Endometrium (tissue), 2 donors: ENCODE measurements around the gene IGSF9B.

ENCODE experiments used
- FAIRE-seq: peaks from 2 replicates; lab custom pipeline; 2012; peaks lifted over from hg19 to GRCh38; lab: Jason Lieb, UNC
- donor health status: control.
- donor health status: control.

The IGSF9B gene

DNA sequence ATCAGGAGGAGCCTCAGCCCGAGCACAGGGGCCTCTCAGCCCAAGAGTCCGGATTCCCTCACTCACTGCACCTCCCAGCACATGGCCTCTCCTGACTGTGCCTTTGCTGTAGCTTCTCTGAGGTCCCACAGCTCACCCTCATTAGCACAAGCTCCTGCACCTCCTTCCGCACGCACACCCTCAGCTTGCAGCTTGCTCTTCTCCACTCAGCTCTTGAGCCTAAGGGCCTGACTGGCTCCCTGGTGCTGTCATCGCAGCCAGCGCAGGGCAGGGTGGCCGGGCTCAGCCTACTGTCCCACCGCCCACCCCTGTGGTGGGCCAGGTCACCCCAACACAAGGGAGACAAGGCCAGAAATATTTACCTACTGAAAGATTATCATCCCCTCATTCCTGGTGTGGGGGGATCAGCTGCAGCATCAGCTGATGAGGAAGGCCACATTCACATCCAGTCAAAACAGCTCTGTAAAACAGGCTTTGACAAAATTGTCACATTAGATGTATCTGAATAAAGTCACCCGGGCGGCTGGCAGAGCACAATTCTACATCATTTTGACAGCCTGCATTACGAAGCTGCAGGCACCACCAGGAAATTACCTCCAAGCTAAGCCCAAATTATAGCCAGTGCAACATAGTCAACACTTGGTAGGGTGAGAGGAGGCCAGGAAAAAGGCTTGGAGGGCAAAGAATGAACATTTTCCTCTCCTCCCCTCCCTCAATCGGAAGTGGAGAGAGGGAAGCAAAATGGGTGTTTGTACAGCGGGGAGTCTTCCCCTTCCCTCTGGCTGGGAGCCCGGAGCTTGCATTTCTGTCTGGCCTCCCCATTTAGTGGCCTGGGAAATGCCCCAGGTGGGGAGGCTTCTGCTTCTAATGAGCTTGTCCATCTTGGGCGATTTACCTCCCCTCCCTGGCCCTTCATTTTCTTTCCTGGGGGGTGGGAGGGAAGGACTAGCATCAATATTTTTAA, 29.5 kb upstream of the IGSF9B start:
- FAIRE-seq, result no peak

DNA sequence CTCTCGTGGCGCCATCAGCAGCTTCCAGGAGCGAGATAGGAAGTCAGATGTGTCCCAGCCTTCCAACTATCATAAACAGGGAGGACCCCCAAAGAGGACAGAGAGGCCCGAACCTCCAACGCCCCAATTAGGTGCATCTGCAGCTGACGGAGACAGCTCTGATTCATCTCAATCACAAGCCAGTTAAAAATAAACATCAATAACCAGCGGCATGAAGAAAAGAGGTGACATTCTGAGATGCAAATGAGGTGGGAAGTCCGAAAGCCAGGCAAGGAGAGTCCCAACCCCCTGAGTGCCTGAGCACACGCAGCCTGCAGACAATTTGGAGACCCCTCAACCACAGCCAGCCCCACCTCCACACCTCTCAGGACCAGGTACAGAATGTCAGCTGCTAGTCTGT, 28.1 kb upstream of the IGSF9B start:
- FAIRE-seq, result no peak

DNA sequence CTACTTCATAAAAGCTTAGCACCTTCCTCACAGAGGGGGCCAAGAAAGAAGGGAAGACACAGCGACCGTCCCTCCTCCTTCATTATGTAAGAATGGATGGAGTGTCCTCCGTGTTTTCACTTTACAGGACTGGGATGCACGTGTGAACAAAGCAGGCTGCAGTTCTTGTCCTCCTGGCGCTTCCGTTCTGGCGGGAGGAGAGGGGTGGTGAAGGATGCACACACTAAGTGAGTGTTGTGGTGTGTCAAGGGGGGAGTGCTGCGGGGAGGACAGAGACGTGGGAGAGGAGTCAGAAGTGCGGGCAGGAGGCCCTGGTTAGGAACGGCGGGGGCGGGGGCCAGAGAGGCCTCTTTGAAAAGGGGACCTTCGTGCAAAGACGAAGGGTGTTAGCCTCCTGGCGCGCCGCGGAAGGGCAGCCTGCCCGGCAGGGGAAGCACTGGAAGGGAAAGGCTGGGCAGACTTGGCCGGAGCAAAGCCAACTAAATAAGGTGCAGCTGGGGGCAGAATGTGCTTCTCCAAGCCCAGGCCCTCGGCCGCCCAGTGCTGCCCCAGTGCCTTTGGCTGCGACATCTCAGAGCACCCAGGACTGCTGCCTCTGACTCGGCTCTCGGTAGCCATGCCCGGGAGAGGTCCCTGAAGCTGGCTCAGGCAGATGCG, 27.0 kb upstream of the IGSF9B start:
- FAIRE-seq, result no peak

DNA sequence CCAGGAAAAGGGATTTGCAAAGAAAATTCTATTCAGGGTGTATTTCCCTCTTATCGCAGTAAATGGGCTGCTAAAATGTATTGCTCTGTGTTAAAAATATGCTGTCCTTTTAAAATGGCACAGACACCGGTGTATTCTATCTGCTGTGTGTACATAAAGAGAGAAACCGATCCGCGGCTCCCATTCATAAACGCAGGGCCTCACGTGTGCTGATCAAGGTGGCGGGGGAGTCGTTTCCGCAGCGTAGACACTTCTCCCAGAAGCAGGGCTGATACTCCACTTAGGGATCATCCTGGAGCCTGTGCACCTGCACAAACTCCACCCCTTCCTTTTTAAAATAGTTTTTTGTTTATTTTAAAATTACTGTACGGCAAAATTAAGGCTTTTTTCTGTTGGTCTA, 26.1 kb upstream of the IGSF9B start:
- FAIRE-seq, result no peak

DNA sequence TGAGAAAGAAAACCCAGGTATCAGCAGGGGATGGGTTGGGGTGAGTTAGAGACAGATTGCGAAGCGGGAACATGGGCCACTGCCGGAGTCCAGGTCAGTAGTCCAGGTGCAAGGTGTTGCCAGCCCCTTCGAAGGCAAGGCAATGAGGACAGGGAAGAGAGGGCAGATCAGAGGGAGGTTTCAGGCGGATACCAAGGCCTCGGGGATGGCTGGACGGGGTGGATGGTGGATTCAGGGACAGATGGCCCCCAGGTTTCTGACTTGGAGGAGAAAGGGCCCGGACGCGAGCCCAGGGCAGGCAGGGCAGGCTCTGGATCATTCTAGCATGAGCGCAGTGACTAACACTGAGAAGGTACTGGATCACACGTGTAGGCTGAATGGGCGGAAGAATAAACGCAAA, 25.4 kb upstream of the IGSF9B start:
- FAIRE-seq, result no peak

DNA sequence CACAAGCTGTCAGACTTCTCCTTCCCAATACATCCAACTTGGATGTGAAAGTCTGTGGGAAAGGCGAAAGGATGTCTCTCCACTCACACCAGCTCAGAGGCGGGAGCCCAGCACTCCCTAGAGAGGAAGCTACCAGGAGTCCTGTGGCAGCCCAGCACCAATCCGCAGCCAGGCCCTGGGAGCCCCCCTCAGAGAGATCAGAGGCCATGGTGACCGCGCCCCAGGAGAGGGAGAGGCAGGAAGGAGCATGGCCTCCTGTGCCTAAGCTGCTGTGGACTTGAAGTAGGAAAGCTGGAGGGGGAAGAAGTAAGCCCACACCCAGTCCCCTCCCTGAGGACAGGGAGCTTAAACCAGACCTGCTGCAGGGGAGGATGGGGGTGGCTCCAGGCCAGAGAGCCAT, 24.4 kb upstream of the IGSF9B start:
- FAIRE-seq, result no peak

DNA sequence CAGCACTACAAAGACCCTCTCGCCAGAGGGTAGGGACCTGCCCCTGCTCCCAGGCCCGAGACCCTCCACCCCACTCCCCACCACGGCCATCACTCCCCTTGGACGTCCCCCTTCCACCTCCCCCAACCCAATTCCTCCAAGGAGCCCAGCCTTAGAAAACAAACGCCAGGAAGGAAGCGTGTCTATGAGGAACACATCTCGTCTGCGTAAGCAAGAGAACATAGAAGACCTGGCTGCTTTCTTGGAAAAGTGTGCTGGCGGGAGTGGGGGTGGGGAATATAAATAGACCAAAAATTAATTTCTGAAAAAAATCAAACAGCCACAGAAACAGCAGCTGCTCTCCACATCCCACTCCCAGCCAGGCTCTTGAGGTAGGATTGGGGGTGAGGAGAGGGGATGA, 23.9 kb upstream of the IGSF9B start:
- no peak for FAIRE-seq

DNA sequence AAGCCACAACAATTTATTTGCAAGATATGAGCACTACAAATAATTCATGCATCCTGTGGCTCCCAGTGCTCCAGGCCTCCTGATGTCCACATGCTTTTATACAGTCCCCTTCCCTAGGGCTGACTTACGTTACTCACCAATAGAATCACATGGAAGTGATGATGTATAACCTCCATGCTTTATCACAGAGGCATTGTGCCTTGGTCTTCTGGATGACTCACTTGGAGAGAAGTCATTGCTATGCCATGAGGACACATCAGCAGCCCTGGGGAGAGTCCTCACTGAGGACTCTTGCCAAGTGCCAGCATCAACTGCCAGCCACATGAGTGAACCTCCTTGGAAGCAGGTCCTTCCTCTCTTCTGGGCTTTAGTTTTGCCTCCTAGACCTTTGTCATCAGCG, 22.0 kb upstream of the IGSF9B start:
- FAIRE-seq, result no peak

DNA sequence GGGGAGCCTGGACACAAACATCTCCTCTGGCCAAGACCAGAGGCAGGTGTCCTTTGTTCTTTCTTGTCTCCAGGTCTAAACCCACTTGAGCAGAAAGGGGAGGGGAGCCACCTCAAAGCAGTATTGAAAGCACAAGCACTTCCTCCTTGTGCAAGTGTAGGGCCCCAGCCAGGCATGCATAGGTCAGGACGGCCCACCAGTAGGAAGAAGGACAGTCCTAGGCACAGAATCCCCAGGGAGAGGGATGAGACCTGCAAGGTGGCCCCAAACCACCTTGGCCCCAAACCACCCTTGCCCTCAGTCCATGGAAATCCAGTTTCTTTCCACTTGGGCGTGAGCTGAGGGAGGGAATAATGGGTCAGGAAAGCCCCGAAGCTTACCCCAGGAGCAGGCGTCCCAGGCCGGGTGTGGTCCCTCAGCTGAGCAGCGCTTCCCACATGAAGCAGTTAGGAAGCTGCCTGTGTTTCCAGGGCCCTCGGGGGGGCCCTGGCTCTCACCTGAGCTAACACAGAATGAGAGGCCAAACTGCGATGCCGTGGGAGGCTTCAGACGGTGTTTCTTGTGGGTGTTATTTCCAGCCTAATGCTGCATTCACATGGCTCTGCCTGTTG, 20.4 kb upstream of the IGSF9B start:
- no peak for FAIRE-seq

DNA sequence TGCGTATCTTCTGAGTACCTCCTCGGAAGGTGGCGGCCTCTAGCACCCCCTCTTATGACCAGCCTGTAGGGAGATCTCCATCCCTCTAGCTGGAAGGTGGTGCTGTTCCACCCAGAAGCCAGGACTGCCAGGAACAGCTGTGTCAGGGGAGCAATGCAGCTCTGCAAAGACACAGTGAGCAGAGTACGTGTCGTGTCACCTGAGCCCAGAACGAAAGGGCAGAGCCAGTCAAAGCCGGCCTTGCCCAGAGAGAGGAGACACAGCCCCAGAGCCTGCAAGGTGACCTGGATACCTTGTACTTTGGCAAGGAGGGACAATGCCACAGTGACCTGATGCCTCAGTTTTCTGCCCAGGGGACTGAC, 18.7 kb upstream of the IGSF9B start:
- FAIRE-seq, result no peak

DNA sequence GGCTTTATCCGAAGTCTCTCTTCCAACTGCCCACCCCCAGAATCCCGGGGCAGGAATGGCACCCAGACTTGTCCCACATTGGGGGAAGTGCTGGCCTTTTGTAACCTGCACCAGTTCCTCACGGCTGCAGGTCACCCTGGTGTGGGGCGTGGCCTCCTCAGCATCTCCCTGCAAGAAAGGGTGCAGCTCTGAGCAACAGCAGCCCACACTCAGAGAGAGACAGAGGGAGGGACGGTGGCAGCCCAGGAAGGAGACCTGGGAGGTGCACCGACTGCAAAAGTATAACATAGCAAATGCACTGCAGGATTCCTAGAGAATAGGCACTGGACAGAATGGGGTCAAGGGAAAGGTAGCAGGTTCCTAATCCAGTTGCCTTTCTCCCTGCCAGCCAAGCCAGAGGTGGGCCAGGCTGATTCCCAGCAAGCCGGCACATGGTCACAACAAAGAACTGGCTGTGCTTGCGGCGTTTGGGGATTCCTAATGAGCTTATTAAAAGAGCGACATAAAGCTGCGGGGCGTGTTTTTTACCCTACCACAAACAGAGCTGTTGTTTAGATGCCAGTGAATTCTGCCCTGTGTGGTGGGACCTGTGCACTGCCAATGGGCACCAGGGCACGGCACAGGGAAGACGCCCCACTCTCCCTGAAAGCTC, 18.2 kb upstream of the IGSF9B start:
- FAIRE-seq, result no peak

DNA sequence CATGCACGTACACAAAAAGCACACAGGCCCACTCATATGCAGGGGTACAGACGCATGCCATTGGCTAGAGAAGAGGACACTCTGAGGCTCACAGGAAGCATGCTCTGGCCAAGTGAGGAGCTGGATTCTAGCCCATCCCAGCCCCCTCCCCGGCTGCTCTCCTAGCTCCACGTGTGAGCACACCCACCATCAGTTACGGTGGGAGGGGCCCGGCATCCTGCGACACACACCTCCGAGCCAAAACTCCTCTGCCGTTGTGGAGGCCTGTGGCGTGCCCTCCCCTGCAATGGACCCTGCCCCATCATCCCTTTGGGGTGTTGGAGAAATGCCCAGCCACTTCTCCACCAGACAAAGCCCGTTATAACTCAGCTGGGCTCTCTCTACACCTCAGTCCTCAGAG, 15.1 kb upstream of the IGSF9B start:
- FAIRE-seq, result no peak

DNA sequence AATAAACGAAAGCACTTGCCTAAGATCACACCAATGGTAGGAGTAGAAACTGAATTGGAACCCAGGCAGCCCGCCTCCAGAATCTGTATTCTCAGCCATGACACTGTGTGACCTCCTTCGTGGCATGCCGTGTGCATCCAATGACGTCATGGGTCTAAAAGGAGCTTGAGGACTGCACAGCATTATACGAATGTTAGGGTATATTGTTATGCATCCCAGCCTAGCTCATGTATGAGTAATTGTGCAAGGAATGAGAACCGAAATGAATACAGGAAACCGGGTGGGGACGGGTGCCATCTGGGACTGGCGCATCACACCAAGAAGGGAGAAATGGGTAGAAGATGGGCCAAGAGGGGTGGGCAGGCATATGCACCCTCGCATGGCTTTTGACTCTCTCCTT, 12.3 kb upstream of the IGSF9B start:
- FAIRE-seq, result no peak

DNA sequence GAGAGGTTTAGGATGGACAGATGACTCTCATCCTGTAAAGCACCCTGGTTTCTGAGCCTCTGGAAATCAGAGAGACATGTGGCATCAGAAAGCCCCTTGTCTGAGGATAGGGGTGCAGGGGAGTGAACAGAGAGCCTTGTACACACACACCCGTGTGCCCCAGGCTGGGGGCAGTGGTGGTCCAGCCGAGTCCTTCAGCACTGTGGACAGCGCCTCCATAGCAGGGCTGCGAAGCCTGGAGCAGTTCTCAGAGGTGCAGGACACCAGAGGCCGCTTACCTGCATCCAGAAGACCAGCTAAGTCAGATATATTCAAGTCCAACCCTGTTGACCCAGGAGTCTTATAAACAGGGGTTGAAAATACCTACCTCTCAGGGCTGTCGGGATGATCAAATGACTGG, 11.5 kb upstream of the IGSF9B start:
- no peak for FAIRE-seq

DNA sequence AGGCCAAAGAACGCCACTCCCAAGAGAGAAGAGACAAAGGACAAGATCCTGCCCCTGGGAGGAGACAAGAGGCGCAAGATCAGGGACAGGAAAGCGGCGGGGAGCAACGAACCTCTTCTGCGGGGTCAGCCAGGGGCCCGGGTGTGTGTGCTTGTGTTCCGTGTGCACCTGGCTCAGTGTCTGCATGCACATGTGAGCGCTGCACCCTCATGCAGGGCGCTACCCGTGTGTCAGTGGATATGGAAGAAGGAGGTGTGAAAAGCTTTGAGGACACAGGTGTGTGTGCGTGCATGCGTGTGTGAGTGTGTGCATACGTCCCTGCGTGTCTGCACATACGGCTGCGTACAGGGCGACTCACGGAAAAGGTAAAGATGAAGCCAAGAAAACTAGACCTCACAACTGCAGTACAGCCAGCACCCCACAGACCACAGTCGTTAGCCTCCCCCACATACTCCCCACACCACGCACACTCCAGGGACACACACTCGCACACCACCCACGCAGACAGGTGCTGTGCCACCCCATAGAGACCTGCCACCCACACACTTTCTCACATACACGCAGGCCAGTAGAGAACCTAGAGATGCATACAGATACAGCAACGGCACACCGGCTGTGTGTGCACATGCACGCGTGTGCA, 11.0 kb upstream of the IGSF9B start:
- FAIRE-seq, result no peak

DNA sequence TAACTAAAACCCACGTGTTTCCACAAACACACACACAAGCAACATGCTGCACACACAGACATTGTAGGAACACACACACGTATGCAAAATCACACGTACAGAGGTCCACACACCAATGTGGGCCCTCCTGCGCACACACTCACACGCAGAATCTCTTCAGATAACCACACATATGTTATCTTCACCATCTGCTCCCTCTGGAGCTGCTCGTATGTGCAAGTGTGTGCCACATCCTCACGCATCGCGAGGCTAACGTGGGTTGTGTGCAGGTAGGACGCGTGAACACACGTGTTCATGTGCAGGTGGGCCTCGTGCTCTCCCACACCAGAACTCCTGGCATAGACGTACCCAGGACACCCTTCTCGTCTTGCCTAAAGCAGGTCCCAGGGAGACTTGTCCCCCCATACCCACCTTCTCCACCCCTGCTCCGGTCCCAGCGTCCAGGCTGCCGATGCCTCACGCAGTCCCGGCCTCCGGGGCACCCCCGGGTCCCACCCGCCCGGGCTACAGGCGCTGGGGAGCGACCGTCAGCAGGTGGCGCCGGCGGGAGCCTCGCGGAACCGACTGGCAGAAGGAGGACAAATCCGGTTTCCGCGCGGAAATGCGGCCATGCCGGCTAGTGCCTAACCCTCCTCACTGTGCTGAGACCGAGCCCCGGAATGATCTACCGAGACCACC, 10.3 kb upstream of the IGSF9B start:
- FAIRE-seq, result no peak

DNA sequence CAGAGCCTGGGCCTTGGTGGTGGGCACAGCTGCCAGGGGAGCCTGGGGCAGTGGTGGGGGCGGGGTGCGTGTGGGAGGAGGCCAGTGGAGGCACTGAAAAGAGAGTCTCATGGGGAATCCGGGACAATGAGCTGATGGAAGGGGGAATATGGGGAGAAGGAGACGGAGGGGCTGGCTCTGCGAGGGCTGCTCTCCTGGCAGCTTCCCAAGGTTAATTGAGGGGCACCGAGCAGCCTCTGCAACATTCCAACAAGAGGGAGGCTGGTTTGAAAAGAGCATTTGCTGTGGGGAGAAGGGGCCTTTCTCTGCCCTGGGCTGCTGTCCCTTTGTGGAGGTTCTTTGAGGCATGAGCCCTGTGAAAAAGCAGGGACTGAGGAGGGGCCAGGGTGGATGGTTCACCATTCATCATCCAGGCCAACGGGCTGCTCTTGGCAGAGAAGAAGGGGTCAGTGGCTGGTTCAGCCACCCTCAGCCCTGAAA, 9.4 kb upstream of the IGSF9B start:
- no peak for FAIRE-seq

DNA sequence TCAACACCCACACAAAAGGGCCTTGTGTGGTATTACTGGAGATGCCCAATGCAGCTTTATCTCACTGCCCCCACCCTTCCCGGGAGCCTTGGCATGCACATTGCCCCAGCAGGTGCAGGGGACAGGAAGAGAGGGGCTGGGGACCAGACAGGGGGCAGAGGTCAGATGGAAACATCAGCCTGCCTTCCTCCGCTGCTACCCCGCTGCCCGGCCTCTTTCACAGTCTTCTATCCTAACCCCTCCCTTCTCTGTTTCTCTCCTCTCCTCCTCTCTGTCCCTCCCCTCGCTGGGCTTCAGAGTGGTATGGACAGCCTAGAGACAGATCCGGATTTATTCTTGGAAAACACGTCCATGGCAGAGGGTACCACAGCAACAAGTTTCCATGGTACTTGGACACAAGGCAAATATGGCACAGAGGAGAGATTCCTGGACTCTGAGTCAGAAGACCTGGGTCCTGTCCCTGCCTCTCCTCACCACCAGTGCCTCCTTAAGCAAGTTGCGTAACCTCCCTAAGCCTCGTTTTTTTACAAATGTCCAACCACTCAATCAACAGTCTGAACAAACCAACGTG, 8.3 kb upstream of the IGSF9B start:
- FAIRE-seq, result no peak

DNA sequence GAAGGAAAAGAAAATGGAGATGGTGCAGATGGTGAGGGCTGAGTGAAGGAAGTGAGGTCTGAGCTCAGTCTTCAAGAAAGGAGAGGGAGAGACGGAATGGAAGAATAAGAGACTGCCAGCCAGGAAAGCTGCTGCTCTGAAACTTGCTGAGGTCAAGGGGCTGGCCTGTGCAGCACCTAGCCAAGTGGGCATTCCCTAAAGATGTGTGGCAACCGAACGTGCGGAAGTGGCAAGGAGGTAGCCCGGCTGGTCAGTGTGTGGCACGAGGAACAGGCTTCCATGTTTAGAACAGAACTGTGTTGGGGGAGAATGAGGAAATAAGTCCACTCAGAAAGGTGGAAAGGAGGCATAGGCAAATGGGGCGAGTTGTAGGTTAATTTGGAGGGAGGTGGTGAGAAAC, 7.6 kb upstream of the IGSF9B start:
- no peak for FAIRE-seq

DNA sequence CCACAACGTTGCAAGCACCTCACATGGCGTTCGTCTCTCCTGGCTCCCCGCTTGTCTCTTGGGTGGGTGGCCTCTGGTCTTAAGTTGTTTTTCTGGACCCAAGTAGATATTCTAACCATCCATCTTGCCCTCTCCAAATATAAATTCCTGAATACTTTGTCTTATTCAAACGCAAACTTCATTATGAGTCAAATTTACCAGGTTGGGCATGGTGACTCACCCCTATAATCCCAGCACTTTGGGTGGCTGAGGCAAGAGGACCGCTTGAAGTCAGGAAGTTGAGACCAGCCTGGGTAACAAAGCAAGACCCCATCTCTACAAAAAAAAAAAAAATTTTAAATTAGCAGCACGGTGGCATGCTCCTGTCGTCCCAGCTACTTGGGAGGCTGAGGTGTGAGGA, 5.1 kb upstream of the IGSF9B start:
- FAIRE-seq, result no peak

DNA sequence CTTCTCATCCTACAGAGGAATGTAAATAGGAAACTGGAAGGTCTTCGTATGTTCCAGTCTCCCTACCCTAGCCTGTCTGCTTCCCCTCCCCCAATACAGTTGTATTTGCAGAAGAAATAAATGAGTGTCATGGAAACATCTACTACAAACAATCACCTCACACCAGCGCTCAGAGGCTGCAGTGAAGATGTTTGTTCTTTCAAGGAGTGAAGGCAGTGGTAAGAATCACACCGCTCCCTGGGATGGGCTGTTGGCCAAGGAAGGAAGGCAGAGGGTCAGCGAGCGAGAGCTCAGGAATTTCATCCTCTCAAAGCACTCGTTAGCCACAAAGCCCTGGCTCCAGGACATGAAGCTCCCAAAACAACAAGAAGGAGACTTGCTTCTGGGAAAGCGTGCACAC, 1.1 kb upstream of the IGSF9B start:
- no peak for FAIRE-seq
